ENCODE measurements around the gene ALDH7A1.
"Not testable (repeated sequence)": the region's sequence is repeated elsewhere in the genome, so short reads cannot be mapped to it uniquely, and the experiment has no call there.

ALDH7A1 gene

GRCh38 chr5:126599499-126599898, 4.5 kb upstream of the ALDH7A1 start:
- DNase-seq: no peak

GRCh38 chr5:126597156-126597555, 2.1 kb upstream of the ALDH7A1 start:
- no peak for DNase-seq

GRCh38 chr5:126595486-126596083, 566 bp upstream of the ALDH7A1 start:
- DNase-seq: no peak

- no peak for DNase-seq
Measured at GRCh38 chr5:126591549-126591948, 3.5 kb downstream of the ALDH7A1 start.

- no peak for DNase-seq
Measured at GRCh38 chr5:126589536-126590297, 5.3 kb downstream of the ALDH7A1 start.

- DNase-seq: no peak
Measured at GRCh38 chr5:126587551-126588390, 7.2 kb downstream of the ALDH7A1 start.

GRCh38 chr5:126583761-126584160, 11.3 kb downstream of the ALDH7A1 start:
- DNase-seq: no peak

- no peak for DNase-seq
Measured at GRCh38 chr5:126579716-126580115, 15.3 kb downstream of the ALDH7A1 start.

GRCh38 chr5:126577415-126577814, 17.6 kb downstream of the ALDH7A1 start:
- DNase-seq: no peak

- DNase-seq: no peak
Measured at GRCh38 chr5:126576974-126577373, 18.0 kb downstream of the ALDH7A1 start.

- no peak for DNase-seq
Measured at GRCh38 chr5:126575644-126576043, 19.4 kb downstream of the ALDH7A1 start.

GRCh38 chr5:126568206-126568755, 26.7 kb downstream of the ALDH7A1 start:
- no peak for DNase-seq

- no peak for DNase-seq
Measured at GRCh38 chr5:126562823-126563222, 32.2 kb downstream of the ALDH7A1 start.

GRCh38 chr5:126561908-126562307, 33.1 kb downstream of the ALDH7A1 start:
- DNase-seq: no peak

- DNase-seq: not testable (repeated sequence)
Measured at GRCh38 chr5:126555101-126555500, 39.9 kb downstream of the ALDH7A1 start.

GRCh38 chr5:126552614-126553013, 42.4 kb downstream of the ALDH7A1 start:
- no peak for DNase-seq

GRCh38 chr5:126544087-126544740, 50.8 kb downstream of the ALDH7A1 start:
- no peak for DNase-seq

- DNase-seq: no peak
Measured at GRCh38 chr5:126543660-126544059, 51.4 kb downstream of the ALDH7A1 start.

GRCh38 chr5:126543009-126543408, 52.0 kb downstream of the ALDH7A1 start:
- no peak for DNase-seq

- DNase-seq: no peak
Measured at GRCh38 chr5:126542441-126542840, 52.6 kb downstream of the ALDH7A1 start.

GRCh38 chr5:126540631-126541030, 54.4 kb downstream of the ALDH7A1 start:
- DNase-seq: no peak

GRCh38 chr5:126538579-126538978, 56.4 kb downstream of the ALDH7A1 start:
- no peak for DNase-seq

All from right kidney (tissue), 1 donor.